Fibroblast of villous mesenchyme (primary cell): ENCODE measurements around the gene PLXNA4. TPM values are rescaled to one million over a fixed set of nuclear protein-coding genes. Genes with fewer than 3 reads are reported as not detected.

Experiments used
- DNase-seq: peaks from one replicate; pipeline ENCODE4 v3.0.0-alpha.2; 2010; ENCODE audit warnings: low read depth
- H3K4me3 ChIP-seq: 2 replicates; pipeline ENCODE4 v1.5.1; 2011; ENCODE audit warnings: low read depth, mild to moderate bottlenecking, low read length
- total RNA-seq: library from RNA; depleted of rRNA; stranded (reverse); fragments of >200 nt; gene quantifications from 2 replicates; pipeline ENCODE4 v1.2.3, GENCODE V29; 2012
- TF ChIP-seq, protein P1 (sequence below): IDR thresholded peaks from 2 replicates; pipeline ENCODE4 v1.5.1; 2012; ENCODE audit warnings: low read depth, mild to moderate bottlenecking, low read length; ENCODE audit not compliant: insufficient read depth

The PLXNA4 gene
- total RNA-seq, 1 donor, result not detected

GRCh38 chr7:132618271-132618955 is 42.1 kb upstream of the PLXNA4 start:
- H3K4me3 ChIP-seq, result no peak overlapping the region
- TF ChIP-seq, protein P1, sequence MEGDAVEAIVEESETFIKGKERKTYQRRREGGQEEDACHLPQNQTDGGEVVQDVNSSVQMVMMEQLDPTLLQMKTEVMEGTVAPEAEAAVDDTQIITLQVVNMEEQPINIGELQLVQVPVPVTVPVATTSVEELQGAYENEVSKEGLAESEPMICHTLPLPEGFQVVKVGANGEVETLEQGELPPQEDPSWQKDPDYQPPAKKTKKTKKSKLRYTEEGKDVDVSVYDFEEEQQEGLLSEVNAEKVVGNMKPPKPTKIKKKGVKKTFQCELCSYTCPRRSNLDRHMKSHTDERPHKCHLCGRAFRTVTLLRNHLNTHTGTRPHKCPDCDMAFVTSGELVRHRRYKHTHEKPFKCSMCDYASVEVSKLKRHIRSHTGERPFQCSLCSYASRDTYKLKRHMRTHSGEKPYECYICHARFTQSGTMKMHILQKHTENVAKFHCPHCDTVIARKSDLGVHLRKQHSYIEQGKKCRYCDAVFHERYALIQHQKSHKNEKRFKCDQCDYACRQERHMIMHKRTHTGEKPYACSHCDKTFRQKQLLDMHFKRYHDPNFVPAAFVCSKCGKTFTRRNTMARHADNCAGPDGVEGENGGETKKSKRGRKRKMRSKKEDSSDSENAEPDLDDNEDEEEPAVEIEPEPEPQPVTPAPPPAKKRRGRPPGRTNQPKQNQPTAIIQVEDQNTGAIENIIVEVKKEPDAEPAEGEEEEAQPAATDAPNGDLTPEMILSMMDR, result no peak
- DNase-seq, result no peak

GRCh38 chr7:132614428-132615318 is 38.4 kb upstream of the PLXNA4 start:
- peak; percentile 3 for DNase-seq
- TF ChIP-seq, protein P1, result peak; percentile 4
- peak overlapping the region; percentile 24 for H3K4me3 ChIP-seq

- no peak for DNase-seq
- TF ChIP-seq, protein P1, result no peak
- no peak overlapping the region for H3K4me3 ChIP-seq
Measured at GRCh38 chr7:132613737-132614136, 37.5 kb upstream of the PLXNA4 start.

GRCh38 chr7:132610995-132611394 is 34.7 kb upstream of the PLXNA4 start:
- TF ChIP-seq, protein P1, result no peak
- DNase-seq, result no peak
- H3K4me3 ChIP-seq, result no peak overlapping the region

GRCh38 chr7:132609906-132610520 is 33.7 kb upstream of the PLXNA4 start:
- H3K4me3 ChIP-seq, result no peak overlapping the region
- TF ChIP-seq, protein P1, result no peak
- no peak for DNase-seq

- no peak overlapping the region for H3K4me3 ChIP-seq
- TF ChIP-seq, protein P1, result no peak
- DNase-seq, result no peak
Measured at GRCh38 chr7:132609222-132609621, 33.0 kb upstream of the PLXNA4 start.
